Measurements from ENCODE around the gene NPAS4.
A peak's percentile ranks its signal among the peaks of the same experiment; 100 is the strongest.
"Not testable (repeated sequence)": the region's sequence is repeated elsewhere in the genome, so short reads cannot be mapped to it uniquely, and the experiment has no call there.

The NPAS4 gene

GRCh38 chr11:66420671-66421476, at the start of gene NPAS4:
NPAS4 (plus strand) TSS chr11:66421035; CDS start chr11:66421180, 145 bp downstream.
- in situ Hi-C loops (cut with HindIII; ENCODE audit: low sequenced_read_pairs): no loop called here
- no peak for DNase-seq (ENCODE audit: low read depth)
- TF ChIP-seq, protein P1, sequence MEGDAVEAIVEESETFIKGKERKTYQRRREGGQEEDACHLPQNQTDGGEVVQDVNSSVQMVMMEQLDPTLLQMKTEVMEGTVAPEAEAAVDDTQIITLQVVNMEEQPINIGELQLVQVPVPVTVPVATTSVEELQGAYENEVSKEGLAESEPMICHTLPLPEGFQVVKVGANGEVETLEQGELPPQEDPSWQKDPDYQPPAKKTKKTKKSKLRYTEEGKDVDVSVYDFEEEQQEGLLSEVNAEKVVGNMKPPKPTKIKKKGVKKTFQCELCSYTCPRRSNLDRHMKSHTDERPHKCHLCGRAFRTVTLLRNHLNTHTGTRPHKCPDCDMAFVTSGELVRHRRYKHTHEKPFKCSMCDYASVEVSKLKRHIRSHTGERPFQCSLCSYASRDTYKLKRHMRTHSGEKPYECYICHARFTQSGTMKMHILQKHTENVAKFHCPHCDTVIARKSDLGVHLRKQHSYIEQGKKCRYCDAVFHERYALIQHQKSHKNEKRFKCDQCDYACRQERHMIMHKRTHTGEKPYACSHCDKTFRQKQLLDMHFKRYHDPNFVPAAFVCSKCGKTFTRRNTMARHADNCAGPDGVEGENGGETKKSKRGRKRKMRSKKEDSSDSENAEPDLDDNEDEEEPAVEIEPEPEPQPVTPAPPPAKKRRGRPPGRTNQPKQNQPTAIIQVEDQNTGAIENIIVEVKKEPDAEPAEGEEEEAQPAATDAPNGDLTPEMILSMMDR (IDR thresholded peaks at IDR 0.05; ENCODE audit: low read depth, low read length, missing control alignments): no peak
- no peak within 1 kb of the TSS for H3K4me3 ChIP-seq (ENCODE audit: low read depth, low read length)

DNA sequence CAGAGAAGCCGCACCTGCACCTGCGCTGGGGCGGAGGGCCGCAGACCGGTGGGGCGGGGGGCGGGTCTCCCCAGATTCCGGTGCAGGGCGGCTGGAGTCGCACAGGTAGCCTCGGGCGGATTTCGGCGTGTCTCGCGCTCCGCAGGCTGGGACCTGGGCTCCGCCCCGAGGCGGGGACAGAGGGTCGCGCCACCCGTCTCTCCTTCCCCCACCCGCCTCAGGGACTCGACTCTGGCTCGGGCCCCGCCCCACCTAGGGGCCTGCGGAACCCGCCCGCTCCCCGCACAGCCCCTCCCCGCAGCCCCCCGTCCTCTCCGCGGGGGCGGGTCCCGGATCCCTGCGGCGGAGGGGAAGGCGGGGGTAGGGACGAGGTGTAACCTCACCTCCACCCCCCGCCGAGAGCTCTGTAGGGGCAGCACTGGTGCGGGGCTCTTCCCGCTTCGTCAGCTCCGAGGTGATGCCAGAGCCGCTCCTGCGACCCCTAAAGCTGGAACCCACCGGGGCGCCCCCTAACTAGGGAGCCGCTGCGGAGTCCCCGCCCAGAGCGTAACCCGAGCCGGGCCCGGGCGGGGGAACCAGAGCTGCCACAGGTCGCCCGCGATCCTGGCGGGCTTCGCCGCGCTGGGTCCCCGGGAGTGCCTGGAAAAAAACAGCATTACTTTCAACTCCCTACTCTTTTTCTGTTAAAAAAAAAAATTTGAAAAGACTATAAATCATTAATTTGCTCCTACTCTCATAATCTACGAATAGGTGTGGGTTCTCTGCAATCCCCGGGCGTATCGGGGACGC, 49.0 kb upstream of the NPAS4 start, which contains the start of gene SLC29A2:
Gene SLC29A2 (minus strand): TSS at position 134 of the 789 bp plus-strand sequence. CDS start 169 bp downstream, outside the sequence.
- TF ChIP-seq, protein P1 (IDR thresholded peaks at IDR 0.05; ENCODE audit: low read depth, low read length, missing control alignments): no peak
- H3K4me3 ChIP-seq (ENCODE audit: low read depth, low read length): peak within 1 kb of the TSS; percentile 61
- in situ Hi-C loops (cut with HindIII; ENCODE audit: low sequenced_read_pairs): no loop called here
- no peak for DNase-seq (ENCODE audit: low read depth)

GRCh38 chr11:66373265-66373664, 47.6 kb upstream of the NPAS4 start:
- in situ Hi-C loops (cut with HindIII; ENCODE audit: low sequenced_read_pairs): no loop called here
- H3K4me3 ChIP-seq (ENCODE audit: low read depth, low read length): no peak overlapping the region
- TF ChIP-seq, protein P1 (IDR thresholded peaks at IDR 0.05; ENCODE audit: low read depth, low read length, missing control alignments): no peak
- DNase-seq (ENCODE audit: low read depth): no peak

GRCh38 chr11:66373690-66374287, 47.0 kb upstream of the NPAS4 start:
- DNase-seq (ENCODE audit: low read depth); H3K4me3 ChIP-seq (ENCODE audit: low read depth, low read length); in situ Hi-C loops (cut with HindIII; ENCODE audit: low sequenced_read_pairs): not testable (repeated sequence)

GRCh38 chr11:66380264-66380663, 40.6 kb upstream of the NPAS4 start:
- DNase-seq (ENCODE audit: low read depth); in situ Hi-C loops (cut with HindIII; ENCODE audit: low sequenced_read_pairs); H3K4me3 ChIP-seq (ENCODE audit: low read depth, low read length): not testable (repeated sequence)

GRCh38 chr11:66384316-66384715, 36.5 kb upstream of the NPAS4 start:
- H3K4me3 ChIP-seq (ENCODE audit: low read depth, low read length); DNase-seq (ENCODE audit: low read depth); in situ Hi-C loops (cut with HindIII; ENCODE audit: low sequenced_read_pairs): not testable (repeated sequence)

- DNase-seq (ENCODE audit: low read depth): peak; percentile 67
- in situ Hi-C loops (cut with HindIII; ENCODE audit: low sequenced_read_pairs): no loop called here
- peak overlapping the region; percentile 9 for H3K4me3 ChIP-seq (ENCODE audit: low read depth, low read length)
- TF ChIP-seq, protein P1 (IDR thresholded peaks at IDR 0.05; ENCODE audit: low read depth, low read length, missing control alignments): peak; percentile 97
These were observed 34.4 kb upstream of the NPAS4 start for GRCh38 chr11:66386171-66387069.
